ENCODE measurements around the gene TBC1D22A.

- TF ChIP-seq POLR2A (IDR thresholded peaks at IDR 0.05): no peak
- no peak for TF ChIP-seq CTCF (IDR thresholded peaks at IDR 0.05)
These were observed 38.6 kb upstream of the TBC1D22A start for GRCh38 chr22:46723882-46724281.
